Raji (cell line): ENCODE data around the gene PAOX.

Source experiments
- POLR2A ChIP-seq: IDR thresholded peaks from 2 replicates; pipeline ENCODE4 v1.6.1; 2011; ENCODE audit warnings: low read depth, low read length, control low read depth; ENCODE audit not compliant: insufficient read depth

Gene PAOX

DNA sequence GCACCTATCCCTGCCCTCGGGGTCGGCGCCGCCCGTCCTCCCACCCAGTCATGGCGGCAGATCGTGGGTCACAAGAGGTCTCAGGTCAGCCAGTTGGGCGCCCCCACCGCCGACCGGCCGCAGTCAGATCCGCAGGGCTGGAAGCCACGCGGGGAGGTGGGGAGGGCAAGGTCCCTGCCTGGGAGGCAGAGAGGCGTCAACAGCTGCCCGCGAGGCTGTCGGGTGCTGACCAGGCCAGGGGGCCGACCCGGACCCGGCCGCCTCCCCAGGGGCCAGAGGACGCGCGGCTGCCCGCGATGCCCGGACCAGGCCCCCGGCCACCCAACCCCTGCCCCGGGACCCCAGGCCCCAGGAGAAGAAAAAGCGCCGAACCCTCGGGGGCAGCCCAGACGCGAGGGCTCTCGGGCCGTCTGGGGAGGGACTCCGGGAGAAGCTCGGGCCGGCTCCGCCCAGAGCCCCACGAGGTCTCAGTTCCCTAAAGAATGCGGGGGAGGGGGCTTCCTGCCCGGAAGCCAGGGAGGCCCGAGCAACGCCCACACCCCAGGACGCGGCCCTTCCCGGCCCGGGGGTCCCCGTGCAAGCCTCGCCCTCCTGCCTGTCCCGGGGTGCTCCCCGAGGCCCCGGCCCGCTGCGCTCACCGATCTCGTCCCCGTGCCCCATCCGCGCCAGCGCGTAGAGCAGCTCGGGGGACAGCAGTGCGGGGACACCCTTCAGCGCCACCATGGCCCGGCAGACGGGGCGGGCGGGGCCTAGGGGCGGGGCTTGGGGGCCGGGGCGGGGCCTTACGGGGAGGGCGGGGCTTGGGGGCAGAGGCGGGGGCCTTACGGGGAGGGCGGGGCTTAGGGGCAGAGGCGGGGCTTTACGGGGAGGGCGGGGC is 21.5 kb upstream of the PAOX start, which contains the start of gene FUOM:
Gene FUOM, minus strand, starts transcription at position 735 of the 877 bp plus-strand sequence. Its CDS starts 12 bp downstream, at position 723.
- no peak for TF ChIP-seq POLR2A

DNA sequence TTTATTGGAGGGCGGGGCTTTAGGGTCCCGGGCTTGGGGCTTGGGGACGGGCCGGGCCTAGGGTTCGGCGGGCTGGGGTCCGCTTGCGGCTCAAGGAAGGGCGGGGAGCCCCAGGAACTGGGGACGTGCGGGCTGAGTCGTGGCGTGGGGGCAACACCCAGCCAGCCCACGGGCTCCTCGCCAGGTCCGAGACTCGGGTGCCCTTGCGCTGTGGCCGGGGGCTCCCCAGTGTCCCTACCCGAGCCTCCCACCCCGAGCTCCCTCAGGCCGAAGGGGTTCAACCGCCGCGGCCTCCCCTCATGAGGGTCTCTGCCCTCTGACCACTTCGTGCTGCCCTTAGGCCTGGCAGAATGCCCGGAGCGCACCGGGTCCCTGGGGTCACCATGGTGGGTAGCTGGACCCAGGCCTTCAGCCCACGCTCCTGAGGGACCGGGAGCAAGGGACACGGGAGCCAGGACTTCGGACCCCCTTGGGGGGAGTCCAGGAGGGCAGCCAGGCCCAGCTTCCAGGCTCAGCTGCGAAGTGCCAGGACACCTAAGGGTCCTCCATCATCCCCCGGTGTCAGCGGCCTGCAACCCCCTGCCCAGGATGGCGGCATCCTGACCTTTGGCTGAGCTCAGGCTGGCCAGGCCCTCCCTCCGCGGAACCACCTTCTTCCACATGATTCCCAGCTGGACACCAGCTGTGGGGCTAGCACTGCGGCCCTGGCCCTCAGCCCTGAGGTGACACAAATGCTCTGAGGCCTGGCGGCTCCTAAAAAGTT is 20.7 kb upstream of the PAOX start:
- TF ChIP-seq POLR2A: no peak

DNA sequence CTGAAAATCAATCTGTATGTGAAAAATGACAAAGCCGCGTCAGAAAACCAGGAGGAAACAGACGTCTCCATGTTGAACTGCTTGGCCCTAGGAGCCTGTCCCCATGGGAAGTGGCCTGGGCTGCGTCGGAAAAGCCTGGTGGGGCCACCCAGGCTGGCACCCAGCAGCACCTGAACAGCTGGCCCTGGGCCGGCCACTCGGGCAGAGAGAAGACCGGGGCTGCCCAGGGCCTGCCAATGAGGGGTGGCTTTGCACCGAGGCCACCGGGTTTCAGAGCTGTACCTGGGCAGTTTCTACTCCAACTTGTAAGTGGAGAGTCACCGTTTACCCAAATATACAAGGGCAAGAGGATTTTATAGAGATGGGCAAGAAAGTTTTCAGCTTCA is 20.1 kb upstream of the PAOX start:
- TF ChIP-seq POLR2A: no peak

DNA sequence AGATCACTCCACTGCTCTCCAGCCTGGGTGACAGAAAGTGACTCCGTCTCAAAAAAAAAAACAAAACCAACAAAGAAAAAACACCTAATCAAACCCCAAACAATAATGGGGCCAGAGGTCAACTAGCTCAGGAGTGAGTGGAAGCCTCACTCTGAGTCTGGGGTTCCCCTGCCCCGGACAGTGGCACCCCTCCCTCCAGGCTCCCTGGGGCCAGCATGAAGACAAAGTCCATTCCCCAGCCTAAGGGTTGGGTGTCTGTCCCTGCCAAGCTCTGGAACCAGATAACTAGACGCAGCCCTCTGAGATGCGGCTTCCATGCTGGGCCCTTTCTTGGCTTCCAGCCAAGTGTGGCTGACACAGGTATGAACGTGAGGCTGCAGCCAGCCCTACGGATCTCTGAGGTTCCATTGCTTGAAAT is 19.5 kb upstream of the PAOX start:
- no peak for TF ChIP-seq POLR2A

DNA sequence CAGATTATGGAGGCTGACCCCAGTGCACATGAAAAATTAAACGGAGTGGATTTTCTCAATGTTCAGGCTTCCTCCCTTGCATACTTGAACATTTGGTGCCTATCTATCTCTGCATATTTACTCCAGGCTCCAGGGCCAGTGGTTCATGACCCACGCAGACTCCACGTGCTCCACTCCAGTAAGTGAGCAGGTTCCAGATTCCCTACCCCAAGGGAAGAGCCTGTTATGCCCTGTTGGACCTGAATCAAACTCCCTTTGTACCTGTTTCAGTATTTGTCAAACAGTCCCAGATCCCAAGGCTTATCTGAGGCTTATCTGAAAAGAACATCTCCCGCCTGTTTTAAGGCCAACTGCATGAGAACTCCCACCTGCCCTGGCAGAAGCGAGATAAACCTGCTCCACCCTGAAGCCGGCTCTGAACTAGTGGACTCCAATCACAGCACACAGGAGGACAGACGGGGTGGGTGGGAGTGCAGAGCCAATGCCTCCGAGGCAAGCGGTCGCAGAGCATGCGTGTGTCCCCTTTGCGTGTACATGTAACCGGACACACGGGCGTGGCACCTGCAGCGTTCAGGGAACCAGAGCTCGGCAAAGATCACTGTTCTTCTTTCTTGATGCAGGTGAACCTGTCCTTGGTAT is 19.0 kb upstream of the PAOX start:
- TF ChIP-seq POLR2A: no peak

DNA sequence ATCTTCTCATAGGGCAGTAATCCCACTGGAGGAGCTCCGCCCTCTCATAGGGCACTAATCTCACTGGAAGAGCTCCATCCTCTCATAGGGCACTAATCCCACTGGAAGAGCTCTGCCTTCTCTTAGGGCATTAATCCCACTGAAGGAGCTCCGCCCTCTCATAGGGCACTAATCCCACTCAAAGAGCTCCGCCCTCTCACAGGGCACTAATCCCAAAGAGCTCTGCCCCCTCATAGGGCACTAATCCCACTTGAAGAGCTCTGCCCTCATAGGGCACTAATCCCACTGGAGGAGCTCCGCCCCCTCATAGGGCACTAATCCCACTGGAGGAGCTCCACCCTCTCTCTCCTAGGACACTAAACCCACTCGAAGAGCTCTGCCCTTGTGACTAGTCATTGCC is 17.8 kb upstream of the PAOX start:
- no peak for TF ChIP-seq POLR2A

DNA sequence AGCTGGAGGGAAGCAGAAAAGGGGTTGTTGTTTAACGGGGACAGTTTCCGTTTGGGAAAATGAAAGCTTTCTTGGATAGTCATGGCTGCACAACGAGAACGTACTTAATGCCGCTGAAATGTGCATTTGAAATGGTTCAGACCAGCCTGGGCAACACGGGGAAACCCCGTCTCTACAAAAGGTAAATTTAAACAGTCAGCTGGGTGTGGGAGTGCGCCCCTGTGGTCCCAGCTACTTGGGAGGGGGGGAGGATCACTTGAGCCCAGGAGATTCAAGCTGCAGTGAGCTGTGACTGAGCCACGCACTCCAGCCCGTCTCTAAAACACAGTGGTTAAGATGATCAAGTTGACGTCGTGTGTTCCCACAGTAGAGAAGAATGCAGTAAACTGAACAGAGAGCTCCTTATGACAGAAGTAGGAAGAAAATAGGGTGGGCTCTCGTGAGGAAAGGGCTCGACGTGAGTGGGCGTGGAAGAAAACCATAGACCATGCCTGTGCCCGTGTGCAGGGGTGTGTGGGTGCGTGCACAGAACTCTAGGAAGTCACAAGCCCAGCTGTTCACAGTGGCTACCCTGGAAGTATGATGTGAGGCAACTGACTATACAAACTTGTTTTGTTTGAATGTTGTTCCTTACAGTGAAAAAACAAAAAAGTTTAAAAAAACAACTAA is 17.2 kb upstream of the PAOX start:
- no peak for TF ChIP-seq POLR2A

DNA sequence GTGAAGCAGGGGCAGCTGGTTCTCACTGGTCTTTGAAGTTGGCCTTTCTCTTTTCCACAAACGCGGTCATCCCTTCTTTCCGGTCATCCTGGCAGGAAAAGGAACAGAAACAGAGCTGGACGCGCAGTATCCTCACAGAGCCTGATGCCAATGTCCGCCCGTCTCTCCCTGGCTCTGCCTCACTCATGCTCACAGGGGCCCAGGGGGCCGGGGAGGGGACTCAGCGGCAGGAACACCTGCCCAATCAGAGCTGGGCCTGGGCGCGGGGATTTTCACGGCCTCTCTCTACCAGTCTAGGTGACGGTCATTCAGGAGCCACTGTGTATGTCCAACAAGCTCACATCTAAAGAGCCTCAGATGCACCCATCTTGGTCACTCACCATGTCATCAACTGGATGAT is 16.2 kb upstream of the PAOX start:
- no peak for TF ChIP-seq POLR2A

DNA sequence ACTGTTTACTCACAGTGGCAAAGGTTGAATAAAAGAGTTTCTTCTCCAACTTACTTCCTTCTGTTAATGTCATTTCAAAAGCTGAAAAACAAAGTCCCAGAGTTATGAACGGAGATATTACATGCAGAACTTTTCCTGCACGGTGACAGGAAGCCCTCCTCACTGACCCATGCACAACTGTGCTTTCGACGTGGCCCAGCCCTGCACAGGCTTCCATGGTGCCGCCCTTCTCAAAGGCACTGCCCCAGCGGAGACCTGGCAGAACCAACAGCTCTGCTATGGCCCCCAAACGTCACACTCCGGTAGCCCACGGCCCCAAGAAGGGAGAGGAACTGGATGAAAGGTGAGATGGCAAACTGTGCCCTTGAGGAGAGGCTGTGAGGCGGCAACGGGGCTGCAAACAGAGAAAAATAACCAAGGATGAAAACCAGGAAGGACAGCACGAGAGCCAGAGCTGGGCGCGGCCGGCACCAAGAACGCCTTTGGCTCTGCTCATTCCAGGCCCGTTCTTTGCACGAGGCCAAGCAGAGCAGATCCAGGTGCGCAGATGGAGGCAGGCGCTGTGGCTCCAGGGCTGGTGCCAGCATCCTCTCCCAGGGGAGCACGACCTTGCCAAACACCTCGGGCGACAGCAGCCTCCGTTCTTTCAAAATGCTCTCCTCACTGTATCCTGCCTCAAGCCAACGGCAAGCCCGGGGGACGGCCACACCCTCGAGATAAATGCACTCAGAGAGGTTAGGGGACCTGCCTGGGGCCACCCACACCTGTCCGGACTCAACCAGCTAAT is 14.2 kb upstream of the PAOX start:
- TF ChIP-seq POLR2A: no peak

DNA sequence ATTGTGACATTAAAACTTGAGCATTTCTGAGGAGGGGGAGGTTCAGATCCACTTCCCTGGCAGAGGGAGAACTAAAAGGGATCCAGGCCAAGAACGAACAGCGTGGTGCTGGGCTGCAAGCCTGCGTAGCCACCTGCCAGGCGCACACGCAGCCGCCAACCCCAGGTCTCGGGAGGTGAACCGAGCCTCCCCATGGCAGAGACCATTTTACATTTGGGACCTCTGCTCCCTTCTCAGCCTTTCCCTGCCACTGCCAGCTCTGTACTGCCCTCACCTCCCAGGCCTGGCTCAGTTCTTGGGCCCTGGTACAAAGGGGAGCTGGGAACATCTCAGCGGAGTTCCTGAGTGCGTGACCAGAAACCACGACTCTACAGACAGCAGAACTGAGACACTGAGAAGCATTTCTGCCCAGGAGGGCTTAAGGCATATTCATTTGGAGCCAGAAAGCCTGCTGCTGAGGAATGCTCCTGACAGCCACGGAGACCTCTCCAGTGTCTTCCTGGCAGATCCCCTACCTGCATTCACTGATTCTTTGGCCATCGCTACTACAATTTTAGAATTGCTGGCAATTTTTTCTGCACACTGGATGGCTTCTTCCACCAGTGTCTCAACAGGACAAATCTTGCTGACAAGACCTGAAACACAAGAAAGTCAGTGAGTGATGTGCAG is 13.5 kb upstream of the PAOX start:
- TF ChIP-seq POLR2A: no peak

DNA sequence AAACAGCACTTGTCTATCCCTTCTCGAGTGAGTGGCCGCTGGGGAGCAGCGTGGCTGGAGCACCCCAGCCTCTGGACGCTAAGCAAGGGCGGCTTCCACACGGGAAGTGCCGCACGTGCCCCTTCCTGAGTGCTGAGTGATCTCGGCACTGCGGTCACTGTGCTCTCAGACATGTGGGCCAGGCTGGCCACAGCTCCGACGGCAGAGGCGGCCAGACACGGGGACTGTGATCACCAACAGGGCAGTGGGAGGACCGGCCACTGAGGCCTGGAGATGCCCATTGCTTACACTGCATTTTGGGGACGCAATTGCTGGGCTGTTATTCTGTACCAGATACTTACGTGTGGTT is 13.0 kb upstream of the PAOX start:
- no peak for TF ChIP-seq POLR2A

DNA sequence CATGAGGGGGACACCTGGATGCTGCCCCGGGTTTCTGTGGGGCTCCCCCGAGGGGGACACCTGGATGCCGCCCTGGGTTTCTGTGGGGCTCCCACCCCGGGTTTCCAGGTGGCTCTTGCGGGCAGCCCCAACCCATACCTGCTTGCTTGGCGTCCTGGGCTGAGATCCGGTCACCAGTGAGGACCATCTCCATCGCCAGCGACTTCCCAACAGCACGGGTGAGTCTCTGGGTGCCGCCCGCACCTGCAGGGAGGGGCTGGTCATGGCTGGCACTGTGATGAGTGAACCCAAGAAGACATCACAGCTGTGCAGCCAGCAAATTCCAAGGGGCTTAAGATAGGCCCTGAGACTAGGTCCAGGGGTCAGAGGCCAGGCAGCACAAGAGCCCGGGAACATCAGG is 12.3 kb upstream of the PAOX start:
- TF ChIP-seq POLR2A: no peak

DNA sequence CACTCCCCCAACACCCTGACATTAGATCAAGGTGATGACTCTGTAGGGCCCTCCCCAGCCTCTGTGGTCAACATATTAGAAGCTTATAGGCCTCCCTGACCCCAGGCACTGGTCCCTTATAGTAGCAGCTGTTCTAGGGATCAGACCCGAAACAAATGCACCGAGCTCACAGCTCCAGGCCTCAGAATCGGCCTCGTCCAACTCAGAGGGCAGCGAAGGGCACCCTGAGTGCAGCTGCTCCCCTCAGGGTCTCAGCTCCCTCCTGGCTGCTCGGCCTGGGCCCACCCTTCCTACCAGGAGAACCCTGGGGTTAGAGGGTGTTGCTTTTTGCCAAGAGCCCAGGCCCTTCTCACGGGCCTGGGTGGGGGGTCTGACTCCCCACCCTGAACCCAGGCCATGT is 10.9 kb upstream of the PAOX start:
- TF ChIP-seq POLR2A: no peak
